Occipital lobe (tissue), 2 donors: ENCODE measurements around the gene LRRC4B. TPM values are rescaled to one million over a fixed set of nuclear protein-coding genes. Genes with fewer than 3 reads are reported as not detected.

Experiments
- DNase-seq: peaks from one replicate; lab custom pipeline; 2025; lab: John Stamatoyannopoulos, UW
- total RNA-seq: library from RNA; depleted of rRNA; stranded (reverse); fragments of >200 nt; gene quantifications from one replicate; pipeline ENCODE4 v1.2.3, GENCODE V29; 2014

LRRC4B gene
- total RNA-seq, 1 donor from 2014 or later = 75.8 TPM

DNA sequence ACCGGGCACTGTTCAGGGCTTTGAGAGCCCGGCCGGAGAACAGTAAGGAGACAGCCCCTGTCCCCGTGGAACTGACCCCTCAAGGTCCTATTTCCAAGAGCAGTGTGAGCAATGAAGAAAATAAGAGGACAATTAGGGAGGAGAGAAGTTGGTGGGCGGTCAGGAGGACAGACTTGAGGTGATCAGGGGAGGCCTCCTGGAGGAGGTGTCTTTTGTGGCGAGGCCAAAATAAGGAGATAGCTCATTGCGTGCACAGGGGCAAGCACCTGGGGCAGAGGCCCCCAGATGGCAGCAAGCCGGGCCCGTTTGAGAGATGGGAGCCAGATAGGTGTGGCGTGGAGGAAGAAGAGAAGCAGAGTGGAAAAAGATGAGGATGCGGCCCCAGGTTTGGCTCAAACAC is 2.8 kb upstream of the LRRC4B start:
- DNase-seq = no peak

- DNase-seq = no peak
Observed at GRCh38 chr19:50569938-50570540, 1.8 kb upstream of the LRRC4B start.

- DNase-seq = no peak
Observed at GRCh38 chr19:50568728-50569698, 778 bp upstream of the LRRC4B start.

- peak; percentile 43 for DNase-seq
Observed at GRCh38 chr19:50567052-50567841, 988 bp downstream of the LRRC4B start.

DNA sequence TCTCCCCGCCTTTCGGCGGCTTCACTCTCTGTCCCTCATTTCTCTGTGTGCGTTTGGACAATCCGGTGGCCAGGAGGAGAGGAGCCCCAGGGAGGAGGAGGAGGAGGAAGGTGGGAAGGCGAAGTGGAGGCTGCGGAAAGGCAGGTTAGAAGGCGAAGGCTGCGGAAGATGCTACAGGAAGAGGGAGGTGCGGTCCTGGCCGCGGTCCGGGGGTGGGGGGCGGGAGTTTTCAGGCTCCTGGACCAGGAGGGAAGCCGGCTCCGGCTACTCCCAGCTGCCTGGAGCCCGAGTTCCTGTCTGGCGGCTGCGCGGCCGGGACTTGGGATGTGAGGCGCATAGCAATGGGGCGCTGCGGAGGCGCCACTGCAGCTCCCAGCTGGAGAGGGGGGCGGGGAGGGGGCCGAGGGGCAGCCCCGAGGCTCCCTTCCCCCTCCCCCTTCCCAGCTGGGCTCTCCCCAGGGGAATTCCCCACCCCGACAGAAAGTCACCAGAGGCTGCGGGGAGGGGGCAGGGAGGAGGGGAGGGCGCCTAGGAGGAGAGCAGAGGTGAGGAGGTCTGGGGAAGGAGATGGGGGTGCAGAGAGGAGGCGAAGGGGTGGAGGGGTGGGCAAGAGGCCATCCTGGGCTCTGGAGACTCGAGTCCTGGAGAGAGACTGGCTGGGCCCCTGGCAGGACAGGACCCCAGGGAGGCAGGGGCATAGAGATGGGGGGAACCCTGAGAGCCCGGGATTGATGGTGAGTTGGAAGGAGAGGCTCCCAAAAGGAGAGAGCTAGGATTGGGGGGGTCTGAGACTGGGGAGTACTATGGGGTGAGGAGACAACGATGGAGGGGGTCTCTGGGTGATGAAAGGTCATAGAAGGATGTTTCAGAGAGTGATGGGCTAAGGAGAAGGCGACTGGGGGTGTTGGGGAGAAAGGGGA is 2.0 kb downstream of the LRRC4B start:
- peak; percentile 59 for DNase-seq

DNA sequence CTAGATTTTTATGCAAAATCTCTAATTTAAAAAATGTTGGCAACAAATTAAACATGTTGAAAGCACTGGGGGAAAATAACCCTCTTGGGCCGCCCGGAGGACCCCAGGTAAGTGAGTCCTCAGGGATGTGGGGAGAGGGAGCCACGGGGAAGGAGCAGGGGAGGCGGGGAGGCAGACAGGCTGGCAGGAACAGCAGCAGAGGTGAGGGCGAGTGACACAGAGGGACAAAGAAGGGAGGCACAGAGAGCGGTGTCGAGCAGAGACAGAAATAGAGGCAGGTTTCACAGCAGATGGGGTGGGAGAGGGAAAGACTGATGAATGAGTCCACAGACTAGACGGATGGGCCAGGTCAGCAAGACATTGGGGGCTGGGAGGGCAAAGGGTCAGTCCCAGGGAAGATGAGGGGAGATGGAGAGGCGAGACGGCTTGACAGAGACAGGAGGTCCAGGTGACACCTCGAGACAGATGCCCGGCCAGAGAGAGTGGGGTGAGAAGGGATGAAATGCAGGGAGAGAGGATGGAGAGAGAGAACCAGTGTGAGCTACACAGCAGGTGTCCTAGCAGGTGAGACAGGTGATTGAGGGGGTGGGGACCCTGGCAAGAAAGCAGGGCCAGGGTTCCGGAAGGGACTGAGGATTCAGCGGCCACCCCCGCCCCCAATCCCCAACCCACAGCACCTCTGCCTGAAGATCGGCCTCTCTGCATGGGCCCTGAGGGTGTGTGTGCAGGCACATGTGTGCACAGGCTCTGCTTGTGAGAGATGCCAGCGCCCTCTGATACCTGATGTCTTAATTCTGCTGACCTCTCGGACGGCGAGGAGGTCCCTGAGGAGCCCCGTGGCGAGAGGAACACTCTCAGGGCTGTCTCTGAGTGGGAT is 3.8 kb downstream of the LRRC4B start:
- DNase-seq = no peak

DNA sequence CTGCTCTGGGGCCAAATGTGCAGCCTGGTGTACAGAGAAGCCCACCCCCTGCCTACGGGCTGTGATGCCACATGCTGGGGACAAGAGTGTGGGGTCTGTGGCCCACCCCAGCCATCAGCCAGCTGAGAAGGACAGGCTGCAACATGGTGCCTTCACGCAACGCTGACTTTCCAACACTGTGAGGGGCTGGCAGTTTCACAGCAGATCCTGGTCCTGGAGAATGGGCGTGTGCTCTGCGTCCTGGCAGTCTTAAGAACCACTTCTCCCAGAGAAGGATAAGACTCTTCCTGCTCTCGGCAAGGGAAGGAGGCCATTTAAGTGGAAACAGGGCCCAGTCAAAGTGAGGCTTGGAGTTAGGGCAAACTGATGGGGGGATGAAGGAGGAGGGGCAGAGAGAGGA is 4.6 kb downstream of the LRRC4B start:
- DNase-seq = no peak

- DNase-seq = no peak
Observed at GRCh38 chr19:50562996-50563395, 5.2 kb downstream of the LRRC4B start.

DNA sequence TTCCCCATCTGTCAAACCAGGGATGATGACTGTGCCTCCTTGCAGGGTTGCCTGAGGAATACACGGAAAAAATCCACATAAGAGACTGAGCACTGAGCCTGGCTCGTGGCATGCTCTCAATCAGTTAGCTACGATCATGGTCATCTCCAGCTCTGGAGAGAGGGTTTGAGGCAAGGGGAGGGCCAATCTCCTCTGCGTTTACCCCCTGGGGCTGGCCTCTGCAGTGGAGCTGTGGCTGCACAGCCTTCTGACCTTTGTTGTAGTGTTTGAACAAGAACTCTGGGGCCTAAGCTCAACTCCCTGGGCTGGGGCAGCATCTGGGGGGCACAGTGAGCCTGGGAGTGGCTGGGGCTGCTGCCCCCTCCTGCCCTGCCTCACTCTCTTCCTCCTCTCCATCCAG is 5.9 kb downstream of the LRRC4B start:
- DNase-seq = no peak

- no peak for DNase-seq
Observed at GRCh38 chr19:50559636-50560035, 8.6 kb downstream of the LRRC4B start.

DNA sequence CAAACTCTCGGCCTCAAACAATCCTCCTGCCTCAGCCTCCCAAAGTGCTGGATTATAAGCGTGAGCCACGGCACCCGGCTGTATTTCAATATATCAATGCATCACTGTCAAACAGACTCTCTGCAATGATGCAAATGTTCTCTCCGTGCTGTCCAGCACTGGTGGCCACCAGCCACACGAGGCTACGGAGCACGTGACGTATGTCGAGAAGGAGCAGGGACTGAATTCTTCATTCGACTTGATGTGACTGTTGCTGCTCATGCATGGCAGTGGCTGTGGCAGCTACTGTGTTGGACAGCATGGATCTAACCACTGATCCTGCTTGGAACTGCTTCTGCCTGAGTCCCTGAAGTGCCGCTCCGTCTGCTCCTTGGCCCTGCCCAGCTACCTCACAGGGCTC is 9.8 kb downstream of the LRRC4B start:
- DNase-seq = no peak

DNA sequence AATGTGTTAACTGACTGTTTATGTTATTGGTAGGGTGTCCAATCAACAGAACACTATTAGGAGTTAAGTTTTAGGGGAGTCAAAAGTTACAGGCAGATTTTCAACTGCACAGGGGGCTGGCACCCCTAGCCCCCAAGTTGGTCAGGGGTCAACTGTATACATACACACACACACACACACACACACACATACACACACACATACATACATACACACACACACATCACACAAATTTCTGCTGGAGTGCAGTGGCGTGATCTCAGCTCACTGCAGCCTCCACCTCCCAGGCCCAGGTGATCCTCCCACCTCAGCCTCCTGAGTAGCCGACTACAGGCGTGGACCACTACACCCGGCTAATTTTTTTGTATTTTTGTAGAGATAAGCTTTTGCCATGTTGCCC is 10.2 kb downstream of the LRRC4B start:
- DNase-seq = no peak

GRCh38 chr19:50557009-50557613 is 11.1 kb downstream of the LRRC4B start:
- no peak for DNase-seq

DNA sequence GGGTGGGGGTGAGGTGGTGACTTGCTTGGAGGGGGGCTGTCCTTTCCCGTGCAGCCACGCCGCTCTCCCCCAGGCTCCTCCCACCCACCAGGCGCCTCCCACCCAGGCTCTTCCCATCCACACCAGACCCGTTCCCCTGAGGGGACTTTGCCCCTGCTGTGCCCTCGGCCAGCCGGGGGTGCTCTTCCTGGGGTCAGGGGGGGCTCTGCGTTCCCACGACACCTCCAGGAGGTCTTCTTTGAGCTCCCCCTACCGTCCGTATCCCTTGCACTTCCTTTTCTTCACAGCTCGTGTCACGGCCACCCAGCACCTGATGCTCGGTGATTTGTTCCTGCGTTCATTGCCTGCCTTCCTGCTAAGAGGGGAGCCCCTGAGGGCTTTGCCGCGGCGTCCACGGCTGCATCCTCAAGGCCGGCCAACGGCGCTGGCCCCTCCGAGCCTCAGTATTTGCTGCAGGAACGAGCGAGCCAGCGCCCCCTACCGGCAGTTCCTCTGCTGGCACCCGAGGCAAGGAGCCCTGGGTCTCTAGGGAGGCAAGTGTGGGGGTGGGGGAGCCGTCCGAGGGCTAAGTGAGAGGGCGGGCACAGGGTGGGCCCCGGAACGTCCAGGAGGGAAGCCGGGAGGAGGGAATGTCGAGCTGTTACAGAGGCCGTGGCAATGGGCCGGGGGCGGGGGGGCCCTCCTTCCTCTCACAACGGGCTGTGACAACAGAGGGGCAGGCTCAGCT is 11.8 kb downstream of the LRRC4B start:
- peak; percentile 63 for DNase-seq

DNA sequence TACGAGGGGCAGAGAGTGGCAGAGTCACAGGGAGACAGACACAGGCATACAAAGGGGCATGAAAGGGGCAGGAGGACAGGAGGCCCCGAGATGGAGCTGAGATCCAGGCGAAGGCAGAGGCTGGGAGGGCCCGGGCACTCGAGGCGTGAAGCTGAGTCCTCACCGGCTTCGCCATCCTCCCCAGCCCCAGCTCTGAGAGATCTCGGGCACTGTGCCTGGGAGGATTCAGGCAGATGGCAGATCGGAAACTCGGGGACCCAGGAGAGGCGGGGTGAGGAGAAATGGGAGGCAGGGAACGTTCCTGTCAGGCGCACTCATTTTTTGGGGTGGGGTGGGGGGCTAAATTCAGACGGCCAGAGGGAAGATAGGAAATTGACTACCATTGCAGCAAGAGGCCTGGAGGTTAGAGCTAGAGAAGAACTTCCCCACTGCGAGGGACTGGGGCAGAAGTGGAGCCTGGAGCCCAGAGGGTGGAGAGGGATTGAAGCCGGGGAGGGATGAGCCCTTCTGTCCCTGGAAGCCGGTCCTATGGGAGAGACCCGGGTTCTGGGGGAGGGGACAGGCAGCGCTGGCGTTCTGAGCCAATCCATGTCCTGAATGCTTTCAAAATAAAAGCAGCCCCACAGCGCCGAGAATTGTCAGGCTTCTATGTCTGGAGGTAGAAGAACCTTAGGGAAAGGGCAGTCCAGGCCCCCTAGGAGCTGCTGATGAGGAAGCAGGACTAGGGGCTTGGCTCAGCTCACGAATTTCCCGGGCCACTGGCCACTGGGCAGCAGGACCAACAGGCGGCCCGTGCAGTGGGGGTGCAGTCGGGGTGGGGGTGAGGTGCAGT is 12.6 kb downstream of the LRRC4B start:
- DNase-seq = no peak

DNA sequence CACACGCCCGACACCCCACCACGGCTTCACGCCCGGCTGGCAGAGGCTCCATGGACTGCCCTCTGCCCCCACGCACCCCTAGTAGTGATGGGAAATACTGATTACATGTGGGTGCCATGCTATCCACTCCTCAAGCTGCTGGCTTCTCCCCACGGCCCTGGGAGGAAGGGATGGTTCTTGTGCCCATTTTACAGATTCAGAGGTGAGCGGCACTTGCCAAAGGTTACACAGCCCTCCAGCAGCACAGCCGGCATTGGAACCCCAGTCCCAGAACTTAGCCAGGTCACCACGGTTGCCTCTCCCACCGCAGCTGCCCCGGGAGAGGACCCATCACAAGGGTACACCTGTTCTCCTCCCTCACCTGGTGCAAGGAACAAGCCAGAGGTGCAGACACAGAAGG is 13.2 kb downstream of the LRRC4B start:
- DNase-seq = no peak

DNA sequence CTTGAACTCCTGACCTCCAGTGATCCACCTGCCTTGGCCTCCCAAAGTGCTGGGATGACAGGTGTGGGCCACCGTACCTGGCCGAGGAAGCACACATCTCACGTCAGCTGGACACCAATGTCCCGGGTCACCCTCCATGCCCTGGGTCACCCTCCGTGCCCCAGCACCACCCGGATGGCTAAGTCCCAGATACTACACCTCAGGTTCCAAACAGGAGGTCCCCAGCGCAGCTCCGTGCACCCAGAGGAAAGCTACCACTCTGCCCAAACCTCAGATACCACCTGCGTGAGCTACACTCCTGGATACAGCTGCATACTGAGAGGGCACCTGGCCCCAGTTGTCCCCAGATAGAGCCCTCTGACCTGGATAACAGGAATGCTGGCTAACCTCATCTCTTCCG is 14.0 kb downstream of the LRRC4B start:
- DNase-seq = no peak

DNA sequence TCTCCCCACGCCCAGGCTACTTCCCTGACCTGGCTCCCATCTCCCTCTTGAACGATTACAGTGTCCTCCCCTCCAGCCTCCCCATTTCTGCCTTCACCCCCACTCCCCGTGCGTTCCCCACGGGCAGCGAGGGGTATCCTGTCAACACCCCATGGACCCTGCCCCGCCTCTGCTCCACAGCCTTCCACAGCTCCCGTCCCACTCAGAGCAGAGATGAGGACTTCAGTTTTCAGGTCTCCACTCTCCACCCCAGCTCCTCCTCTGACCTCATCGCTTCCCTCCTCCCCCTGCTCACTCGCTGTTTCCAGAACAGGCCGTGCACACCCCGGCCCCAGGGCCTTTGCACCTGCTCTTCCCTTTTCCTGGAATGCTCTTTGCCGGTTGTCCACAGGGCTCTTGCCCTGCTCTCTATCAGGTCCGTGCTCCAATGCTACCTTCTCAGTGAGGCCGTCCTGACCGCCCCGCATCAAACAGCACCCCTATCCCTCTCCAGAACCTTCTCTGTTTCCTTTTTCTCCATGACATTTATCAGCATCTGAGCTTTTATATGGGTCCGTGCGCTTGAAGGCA is 15.0 kb downstream of the LRRC4B start:
- no peak for DNase-seq
